ENCODE results near the gene KCNJ3.

DNA sequence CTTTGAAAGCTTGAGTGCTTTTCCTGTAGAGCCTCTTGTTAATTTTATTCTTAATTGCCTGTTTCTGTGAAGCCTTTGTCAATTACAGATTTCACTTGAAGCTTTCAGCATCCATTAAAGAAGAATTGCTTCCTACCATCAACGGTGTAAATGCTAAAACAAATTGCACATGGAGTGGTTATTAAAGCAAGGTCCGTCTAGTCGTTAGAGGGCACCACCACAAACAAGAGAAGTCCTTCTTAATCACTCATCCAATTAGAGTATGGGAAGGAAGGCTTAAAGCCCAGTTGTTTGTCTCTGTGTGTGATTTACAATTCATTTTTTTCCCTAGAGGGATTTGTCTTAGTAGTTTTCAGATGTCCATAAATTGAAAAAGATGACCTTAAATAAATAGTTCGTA is 1.6 kb downstream of the KCNJ3 start:
- TF ChIP-seq, protein P1, sequence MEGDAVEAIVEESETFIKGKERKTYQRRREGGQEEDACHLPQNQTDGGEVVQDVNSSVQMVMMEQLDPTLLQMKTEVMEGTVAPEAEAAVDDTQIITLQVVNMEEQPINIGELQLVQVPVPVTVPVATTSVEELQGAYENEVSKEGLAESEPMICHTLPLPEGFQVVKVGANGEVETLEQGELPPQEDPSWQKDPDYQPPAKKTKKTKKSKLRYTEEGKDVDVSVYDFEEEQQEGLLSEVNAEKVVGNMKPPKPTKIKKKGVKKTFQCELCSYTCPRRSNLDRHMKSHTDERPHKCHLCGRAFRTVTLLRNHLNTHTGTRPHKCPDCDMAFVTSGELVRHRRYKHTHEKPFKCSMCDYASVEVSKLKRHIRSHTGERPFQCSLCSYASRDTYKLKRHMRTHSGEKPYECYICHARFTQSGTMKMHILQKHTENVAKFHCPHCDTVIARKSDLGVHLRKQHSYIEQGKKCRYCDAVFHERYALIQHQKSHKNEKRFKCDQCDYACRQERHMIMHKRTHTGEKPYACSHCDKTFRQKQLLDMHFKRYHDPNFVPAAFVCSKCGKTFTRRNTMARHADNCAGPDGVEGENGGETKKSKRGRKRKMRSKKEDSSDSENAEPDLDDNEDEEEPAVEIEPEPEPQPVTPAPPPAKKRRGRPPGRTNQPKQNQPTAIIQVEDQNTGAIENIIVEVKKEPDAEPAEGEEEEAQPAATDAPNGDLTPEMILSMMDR (IDR thresholded peaks at IDR 0.05): no peak
- TF ChIP-seq POLR2A (IDR thresholded peaks at IDR 0.05): no peak
